GM21717 (cell line): ENCODE results near the gene ERCC5.

Experiments used
- ATAC-seq: cut with Tn5 transposase; IDR thresholded peaks from one replicate; pipeline ENCODE4 v1.9.1; 2021; ENCODE audit warnings: mild to moderate bottlenecking, moderate library complexity; ENCODE audit not compliant: unreplicated experiment

ERCC5 gene

GRCh38 chr13:102914339-102914930 lies 68.6 kb downstream of the ERCC5 start:
- ATAC-seq = no peak

GRCh38 chr13:102915393-102915930 lies 69.6 kb downstream of the ERCC5 start:
- no peak for ATAC-seq

- ATAC-seq = no peak
Observed at GRCh38 chr13:102917019-102917418, 71.2 kb downstream of the ERCC5 start.

GRCh38 chr13:102922184-102922583 lies 76.4 kb downstream of the ERCC5 start:
- ATAC-seq = no peak
